Ovary (tissue), 3 donors: ENCODE results near the gene CASP10.

Experiments
- CTCF ChIP-seq, 3 donors: fragments of 450-650 bp in 2 of 3; fragments of 200-600 bp in 1 of 3; IDR thresholded peaks; one replicate each; pipeline versions ENCODE4 v1.5.1 to v1.8.0; 2016 to 2022; ENCODE audit warnings: antibody characterized with exemption in 3 of 3, mild to moderate bottlenecking in 1 of 3
- POLR2A ChIP-seq: fragments of 450-650 bp; IDR thresholded peaks from one replicate; pipeline ENCODE4 v1.6.1; 2017; ENCODE audit warnings: antibody characterized with exemption, mild to moderate bottlenecking, moderate library complexity
- donor health status: DM: no; HTN: no; CAD: no.

GRCh38 chr2:201255408-201256033 lies 72.6 kb downstream of the CASP10 start:
- no peak for TF ChIP-seq CTCF (IDR thresholded peaks at IDR 0.05)
- no peak for TF ChIP-seq POLR2A
